Calu3 (cell line): Measurements from ENCODE around the gene CMTM2. TPM values are rescaled to one million over a fixed set of nuclear protein-coding genes. Genes with fewer than 3 reads are reported as not detected.
A peak's percentile ranks its signal among the peaks of the same experiment; 100 is the strongest.
"Not testable (repeated sequence)": the region's sequence is repeated elsewhere in the genome, so short reads cannot be mapped to it uniquely, and the experiment has no call there.

Experiments used
- BruUV-seq: library from RNA; stranded (reverse); fragments of 400-500 nt; replicated peaks from 2 replicates; lab custom pipeline; 2021; lab: Mats Ljungman, UMichigan
- CTCF ChIA-PET: fragments of 300-600 bp; sonication (Branson Sonifier 250); formaldehyde crosslinking; loops from one replicate; lab custom pipeline; 2022; ENCODE audit warnings: antibody characterized with exemption; lab: Charles Lee
- DNase-seq: peaks from one replicate; pipeline ENCODE4 v3.0.0; 2022
- H3K27ac Mint-ChIP-seq: one replicate; pipeline ENCODE4 v1.8.0; 2022; ENCODE audit warnings: mixed read lengths; ENCODE audit not compliant: unreplicated experiment
- H3K27me3 Mint-ChIP-seq: one replicate; pipeline ENCODE4 v1.8.0; 2022; ENCODE audit warnings: mixed read lengths; ENCODE audit not compliant: unreplicated experiment
- H3K36me3 Mint-ChIP-seq: one replicate; pipeline ENCODE4 v1.8.0; 2022; ENCODE audit warnings: mild to moderate bottlenecking, moderate library complexity, mixed read lengths; ENCODE audit not compliant: insufficient read depth, unreplicated experiment
- H3K4me1 Mint-ChIP-seq: one replicate; pipeline ENCODE4 v1.8.0; 2022; ENCODE audit warnings: mild to moderate bottlenecking, low read depth, mixed read lengths; ENCODE audit not compliant: unreplicated experiment
- H3K4me3 Mint-ChIP-seq: one replicate; pipeline ENCODE4 v1.8.0; 2022; ENCODE audit warnings: mild to moderate bottlenecking, low read depth, moderate library complexity, mixed read lengths; ENCODE audit not compliant: unreplicated experiment
- H3K9me3 Mint-ChIP-seq: one replicate; pipeline ENCODE4 v1.8.0; 2022; ENCODE audit warnings: low read depth, mixed read lengths; ENCODE audit not compliant: unreplicated experiment
- CTCF ChIP-seq: fragments of 200-600 bp; IDR thresholded peaks from one replicate; pipeline ENCODE4 v1.8.0; 2022; ENCODE audit warnings: antibody characterized with exemption; ENCODE audit not compliant: unreplicated experiment
- intact Hi-C: fragments of 100-400 bp; cut with micrococcal nuclease; formaldehyde crosslinking; loops from one replicate; pipeline ENCODE4 v1.10.0; 2022; ENCODE audit not compliant: unreplicated experiment
- total RNA-seq: library from RNA; stranded (reverse); gene quantifications from 2 replicates; pipeline ENCODE4 v1.2.3, GENCODE V29; 2022

The CMTM2 gene
- total RNA-seq, 1 experiment from 2014 or later, result 0.92 TPM

DNA sequence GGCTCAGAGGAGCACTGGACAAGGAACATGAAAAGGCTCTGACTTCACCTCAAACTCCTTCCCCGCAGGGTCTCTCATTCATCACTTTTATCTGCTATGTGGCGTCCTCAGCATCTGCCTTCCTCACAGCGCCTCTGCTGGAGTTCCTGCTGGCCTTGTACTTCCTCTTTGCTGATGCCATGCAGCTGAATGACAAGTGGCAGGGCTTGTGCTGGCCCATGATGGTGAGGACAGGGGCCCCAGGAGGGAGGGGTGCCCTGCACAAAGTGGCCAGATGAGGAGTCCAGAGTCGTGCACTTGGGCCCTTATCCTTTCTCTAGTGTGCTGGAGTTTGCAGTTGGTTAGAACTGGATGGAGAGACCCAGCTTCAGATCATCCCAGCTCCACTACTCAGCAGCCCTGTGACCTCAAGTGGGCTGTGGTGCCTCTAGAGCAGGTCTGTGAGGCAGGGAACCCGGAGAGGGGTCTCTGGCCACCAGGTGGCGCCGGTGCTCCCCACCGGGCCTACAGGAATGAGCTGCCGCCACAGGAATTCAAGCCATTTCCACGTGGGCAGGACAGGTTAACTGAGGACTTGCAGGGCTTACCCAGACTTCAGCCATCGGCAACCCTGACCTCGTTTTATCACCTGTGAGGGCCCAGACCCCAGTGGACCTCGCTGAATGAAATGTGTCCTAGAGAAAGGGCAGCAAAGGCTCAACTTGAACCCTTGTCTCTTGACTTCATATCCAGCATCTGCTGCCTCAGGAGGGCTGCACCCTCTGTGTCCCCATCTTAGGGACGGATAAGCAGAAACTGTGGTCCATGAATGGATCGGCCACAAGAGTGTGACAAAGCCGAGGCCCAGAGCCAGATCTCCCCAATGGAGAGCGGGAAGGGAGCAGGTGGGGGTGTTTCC is 29.2 kb downstream of the CMTM2 start:
- Mint-ChIP-seq H3K9me3 (no peaks in the 10 kb centered on the region), H3K36me3 (peaks cover 67% of the 10 kb centered on the region), H3K4me3 (no peak overlapping the region), H3K4me1 (peaks cover 29% of the 10 kb centered on the region), H3K27ac (no peak overlapping the region), H3K27me3 (no peaks in the 10 kb centered on the region)
- intact Hi-C loops, result loop anchor here (2.0 to 5.0 kb wide), 3 partner anchors 54 to 264 kb away; no protein-coding TSS in a partner anchor
- peak; percentile 95 for TF ChIP-seq CTCF
- BruUV-seq, result no TSS peak
- peak; percentile 97 for DNase-seq
- CTCF ChIA-PET, result interaction anchor here (0.6 to 1.7 kb wide), 17 partner anchors 9 to 272 kb away, joined by 3 to 35 read pairs (median 5); partner anchors contain the start of genes CKLF, CMTM4, NAE1 and PDP2

GRCh38 chr16:66609139-66609510 is 29.9 kb downstream of the CMTM2 start:
- H3K4me3 Mint-ChIP-seq, result no peak overlapping the region
- H3K36me3 Mint-ChIP-seq, result peaks cover 65% of the 10 kb centered on the region
- intact Hi-C loops, result loop anchor here (2.0 to 5.0 kb wide), 3 partner anchors 54 to 263 kb away; no protein-coding TSS in a partner anchor
- H3K27ac Mint-ChIP-seq, result no peak overlapping the region
- H3K9me3 Mint-ChIP-seq, result no peaks in the 10 kb centered on the region
- H3K4me1 Mint-ChIP-seq, result peaks cover 23% of the 10 kb centered on the region
- CTCF ChIA-PET, result interaction anchor here (0.6 to 1.7 kb wide), 17 partner anchors 8 to 271 kb away, joined by 3 to 35 read pairs (median 5); partner anchors contain the start of genes CKLF, CMTM4, NAE1 and PDP2
- no peak for TF ChIP-seq CTCF
- no peak for DNase-seq
- H3K27me3 Mint-ChIP-seq, result no peaks in the 10 kb centered on the region
- BruUV-seq, result no TSS peak

DNA sequence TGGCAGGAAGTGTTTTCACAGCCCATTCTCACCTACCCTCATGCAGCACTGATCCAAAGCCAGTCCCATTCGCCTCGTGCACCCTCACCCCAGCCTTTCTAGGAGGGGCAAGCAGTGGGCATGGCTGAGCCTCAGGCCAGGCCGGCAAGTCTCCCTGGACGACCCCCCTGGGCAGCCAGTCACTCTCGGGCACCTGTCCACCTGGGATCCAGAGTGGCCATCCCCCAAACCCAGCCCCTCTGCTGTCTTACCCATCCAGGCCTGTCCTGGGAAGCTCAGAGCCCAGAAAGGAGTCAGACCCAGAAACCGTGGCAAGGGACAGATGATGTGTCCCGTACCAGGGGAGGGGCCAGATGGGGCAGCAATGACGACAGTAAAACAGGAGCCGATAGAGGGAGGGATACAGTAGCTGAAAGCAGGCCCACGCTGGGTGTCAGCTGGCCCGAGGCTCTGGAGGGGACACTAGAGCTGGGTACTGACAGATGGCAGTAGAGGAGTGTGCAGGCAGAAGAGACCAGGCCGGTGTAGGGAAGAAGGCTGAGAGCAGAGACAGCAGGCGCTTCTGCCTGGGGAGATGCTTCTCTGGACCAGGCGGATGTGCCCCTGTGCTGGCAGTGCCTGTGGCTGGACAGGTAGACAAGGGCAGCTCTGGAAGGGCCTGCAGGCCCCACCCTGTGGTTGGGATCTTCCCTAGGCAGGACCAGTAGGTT is 31.0 kb downstream of the CMTM2 start:
- CTCF ChIA-PET, result no interaction called here
- no TSS peak for BruUV-seq
- DNase-seq, result no peak
- no peak for TF ChIP-seq CTCF
- Mint-ChIP-seq H3K4me1 (peaks cover 21% of the 10 kb centered on the region), H3K27ac (no peak overlapping the region), H3K9me3 (no peaks in the 10 kb centered on the region), H3K4me3 (no peak overlapping the region), H3K36me3 (peaks cover 65% of the 10 kb centered on the region), H3K27me3 (no peaks in the 10 kb centered on the region)
- intact Hi-C loops, result loop anchor here (10.0 kb wide), 1 partner anchor 85 kb away; the partner anchor contains the start of gene CMTM4

DNA sequence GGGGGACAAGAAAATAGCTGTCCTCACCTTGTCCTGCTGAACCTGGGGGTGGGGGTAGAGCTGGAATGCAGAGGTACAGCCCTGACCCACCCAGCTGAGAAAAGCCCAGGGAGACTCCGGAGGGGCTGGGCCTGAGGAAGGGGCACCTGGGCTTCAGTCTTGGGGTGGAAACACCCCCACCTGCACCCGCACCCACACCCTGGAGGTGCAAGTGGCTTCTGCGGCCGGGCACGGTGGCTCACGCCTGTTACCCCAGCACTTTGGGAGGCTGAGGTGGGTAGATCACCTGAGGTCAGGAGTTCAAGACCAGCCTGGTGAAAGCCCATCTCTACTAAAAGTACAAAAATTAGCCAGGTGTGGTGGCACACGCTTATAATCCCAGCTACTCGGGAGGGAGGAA is 32.6 kb downstream of the CMTM2 start:
- intact Hi-C loops, result loop anchor here (10.0 kb wide), 1 partner anchor 83 kb away; the partner anchor contains the start of gene CMTM4
- H3K27me3 Mint-ChIP-seq, CTCF ChIA-PET, H3K4me3 Mint-ChIP-seq, BruUV-seq, H3K9me3 Mint-ChIP-seq, DNase-seq, H3K27ac Mint-ChIP-seq: not testable (repeated sequence)
- H3K4me1 Mint-ChIP-seq, result peaks cover 10% of the 10 kb centered on the region
- H3K36me3 Mint-ChIP-seq, result peaks cover 67% of the 10 kb centered on the region
